IMR-90 (cell line): Measurements from ENCODE around the gene VAMP8. TPM values are rescaled to one million over a fixed set of nuclear protein-coding genes. Genes with fewer than 3 reads are reported as not detected.

ENCODE experiments used
- ATAC-seq: fragments of 200-7000 bp; cut with Tn5 transposase; 2 replicates; pipeline ENCODE4 v1.9.1; 2020; ENCODE audit warnings: low read depth, mild to moderate bottlenecking, moderate library complexity
- BruUV-seq: library from RNA; stranded (reverse); fragments of 400-500 nt; replicated peaks from 2 replicates; lab custom pipeline; 2021; lab: Mats Ljungman, UMichigan
- CTCF ChIA-PET: fragments of 300-600 bp; formaldehyde crosslinking; extraction: SDS; loops from one replicate; lab custom pipeline; 2021; ENCODE audit warnings: antibody characterized with exemption; lab: Yijun Ruan, JAX
- POLR2A ChIA-PET: fragments of 300-600 bp; sonication (Branson Sonifier 250); formaldehyde crosslinking; loops from one replicate; lab custom pipeline; 2022; ENCODE audit warnings: antibody characterized with exemption; ENCODE audit not compliant: unreplicated experiment; lab: Charles Lee
- DNase-seq: peaks from one replicate; pipeline ENCODE4 v3.0.0; 2013
- H2AFZ ChIP-seq: replicated peaks from 2 replicates; pipeline ENCODE3; 2013; ENCODE audit warnings: low read length, mild to moderate bottlenecking; ENCODE audit not compliant: poor library complexity
- H2AK5ac ChIP-seq: 2 replicates; pipeline ENCODE4 v1.6.1; 2013; ENCODE audit warnings: low read depth, low read length, inconsistent platforms
- H2AK9ac ChIP-seq: replicated peaks from 2 replicates; pipeline ENCODE3; 2013; ENCODE audit warnings: mild to moderate bottlenecking, low read depth, low read length, moderate library complexity; ENCODE audit not compliant: poor library complexity
- H2BK120ac ChIP-seq: 2 replicates; pipeline ENCODE4 v1.6.1; 2013; ENCODE audit warnings: low read depth, low read length, inconsistent platforms
- H2BK15ac ChIP-seq: 3 replicates; pipeline ENCODE4 v1.6.1; 2013; ENCODE audit warnings: low read depth, low read length, inconsistent platforms
- H2BK20ac ChIP-seq: 2 replicates; pipeline ENCODE4 v1.6.1; 2013; ENCODE audit warnings: low read depth, mild to moderate bottlenecking, inconsistent platforms, low read length, moderate library complexity
- H2BK5ac ChIP-seq: 2 replicates; pipeline ENCODE4 v1.6.1; 2013; ENCODE audit warnings: mild to moderate bottlenecking, low read depth, low read length, inconsistent platforms; ENCODE audit not compliant: poor library complexity, severe bottlenecking
- H3K14ac ChIP-seq: replicated peaks from 2 replicates; pipeline ENCODE4 v1.6.1; 2013; ENCODE audit warnings: low read depth, low read length, inconsistent platforms
- H3K18ac ChIP-seq: 2 replicates; pipeline ENCODE4 v1.6.1; 2013; ENCODE audit warnings: low read depth, low read length, control low read depth
- H3K23ac ChIP-seq: 2 replicates; pipeline ENCODE4 v1.6.1; 2013; ENCODE audit warnings: low read depth, low read length, inconsistent platforms
- H3K27ac ChIP-seq: 2 replicates; pipeline ENCODE4 v1.5.1; 2013; ENCODE audit warnings: mild to moderate bottlenecking, control low read depth, low read length; ENCODE audit not compliant: insufficient read depth
- H3K27me3 ChIP-seq: 2 replicates; pipeline ENCODE4 v1.6.1; 2013; ENCODE audit warnings: low read length; ENCODE audit not compliant: control insufficient read depth, insufficient read depth
- H3K36me3 ChIP-seq: 2 replicates; pipeline ENCODE4 v1.6.1; 2013; ENCODE audit warnings: low read length, mixed read lengths; ENCODE audit not compliant: control insufficient read depth, insufficient read depth
- H3K4ac ChIP-seq: 2 replicates; pipeline ENCODE4 v1.6.1; 2013; ENCODE audit warnings: low read depth, low read length, inconsistent platforms
- H3K4me1 ChIP-seq: 2 replicates; pipeline ENCODE4 v1.6.1; 2013; ENCODE audit warnings: low read length, mixed read lengths; ENCODE audit not compliant: control insufficient read depth, insufficient read depth
- H3K4me2 ChIP-seq: 2 replicates; pipeline ENCODE4 v1.6.1; 2013; ENCODE audit warnings: low read depth, mild to moderate bottlenecking, control low read depth, low read length, moderate library complexity
- H3K4me3 ChIP-seq: 2 replicates; pipeline ENCODE4 v1.5.1; 2013; ENCODE audit warnings: low read depth, mild to moderate bottlenecking, control low read depth, low read length, moderate library complexity; ENCODE audit not compliant: insufficient read depth
- H3K56ac ChIP-seq: 2 replicates; pipeline ENCODE4 v1.6.1; 2013; ENCODE audit warnings: low read length, inconsistent platforms; ENCODE audit not compliant: insufficient read depth; ENCODE audit errors: extremely low read depth
- H3K79me1 ChIP-seq, 2 experiments: 2 replicates each; pipeline ENCODE4 v1.6.1; 2013; ENCODE audit warnings: low read length in 2 of 2, inconsistent platforms in 1 of 2, low read depth in 1 of 2
- H3K9ac ChIP-seq: 2 replicates; pipeline ENCODE4 v1.6.1; 2013; ENCODE audit warnings: low read depth, low read length, control low read depth
- H3K9me1 ChIP-seq: 2 replicates; pipeline ENCODE4 v1.6.1; 2013; ENCODE audit warnings: low read length, inconsistent platforms; ENCODE audit not compliant: insufficient read depth
- H3K9me3 ChIP-seq: 2 replicates; pipeline ENCODE4 v1.6.1; 2013; ENCODE audit warnings: low read length; ENCODE audit not compliant: control insufficient read depth, insufficient read depth
- H4K20me1 ChIP-seq: 2 replicates; pipeline ENCODE4 v1.6.1; 2013; ENCODE audit warnings: low read length, inconsistent platforms; ENCODE audit not compliant: insufficient read depth
- H4K5ac ChIP-seq: 2 replicates; pipeline ENCODE4 v1.6.1; 2013; ENCODE audit warnings: mild to moderate bottlenecking, low read depth, low read length, control low read depth
- H4K8ac ChIP-seq, 2 experiments: 2 replicates each; pipeline ENCODE4 v1.6.1; 2013; ENCODE audit warnings: low read depth in 2 of 2, low read length in 2 of 2, control low read depth in 1 of 2, inconsistent platforms in 1 of 2
- H4K91ac ChIP-seq: 2 replicates; pipeline ENCODE4 v1.6.1; 2013; ENCODE audit warnings: low read depth, low read length, inconsistent platforms; ENCODE audit not compliant: insufficient read depth
- CEBPB ChIP-seq: IDR thresholded peaks from 2 replicates; pipeline ENCODE4 v1.6.1; 2012; ENCODE audit warnings: low read depth, low read length, improper control_type of control experiment
- CHD1 ChIP-seq: IDR thresholded peaks from 2 replicates; pipeline ENCODE4 v1.6.1; 2012; ENCODE audit warnings: low read depth, low read length, improper control_type of control experiment
- FOS ChIP-seq: fragments of 150-350 bp; IDR thresholded peaks from 2 replicates; pipeline ENCODE4 v1.6.1; 2016; ENCODE audit warnings: low read depth, low read length
- MAZ ChIP-seq: IDR thresholded peaks from 2 replicates; pipeline ENCODE4 v1.6.1; 2012; ENCODE audit warnings: low read depth, mild to moderate bottlenecking, low read length, improper control_type of control experiment, moderate library complexity, borderline replicate concordance
- MXI1 ChIP-seq: IDR thresholded peaks from 2 replicates; pipeline ENCODE4 v1.6.1; 2012; ENCODE audit warnings: low read depth, mild to moderate bottlenecking, low read length, moderate library complexity, borderline replicate concordance
- NFE2L2 ChIP-seq: fragments of 150-350 bp; IDR thresholded peaks from 2 replicates; pipeline ENCODE4 v1.6.1; 2016; ENCODE audit warnings: low read depth, mild to moderate bottlenecking, low read length
- POLR2A ChIP-seq: IDR thresholded peaks from 2 replicates; pipeline ENCODE4 v1.6.1; 2012; ENCODE audit warnings: mild to moderate bottlenecking, low read depth, low read length
- RAD21 ChIP-seq: IDR thresholded peaks from 2 replicates; pipeline ENCODE4 v1.6.1; 2012; ENCODE audit warnings: low read length, improper control_type of control experiment
- RCOR1 ChIP-seq: IDR thresholded peaks from 2 replicates; pipeline ENCODE4 v1.6.1; 2012; ENCODE audit warnings: mild to moderate bottlenecking, low read length, improper control_type of control experiment; ENCODE audit not compliant: insufficient replicate concordance
- RFX5 ChIP-seq: IDR thresholded peaks from 2 replicates; pipeline ENCODE4 v1.8.0; 2012; ENCODE audit warnings: low read depth, mild to moderate bottlenecking, low read length, moderate library complexity
- WGBS, 2 experiments: methylation state at CpG; one replicate each; pipeline versions ENCODE4 v1.1.5 to v1.1.7; 2013; ENCODE audit warnings: missing lambda C conversion rate in 2 of 2; ENCODE audit not compliant: insufficient read length in 1 of 2; ENCODE audit errors: extremely low coverage in 2 of 2; 5-methylcytosine and 5-hydroxymethylcytosine counted together
- dilution Hi-C: fragments of 300-500 bp; cut with HindIII; formaldehyde crosslinking; loops from one replicate; pipeline ENCODE4 v1.14.3; 2018; ENCODE audit warnings: low sequenced_read_pairs; ENCODE audit not compliant: unreplicated experiment
- in situ Hi-C: fragments of 300-500 bp; cut with MboI; formaldehyde crosslinking; loops from 3 replicates; pipeline ENCODE4 v1.14.3; 2019; ENCODE audit warnings: low sequenced_read_pairs, inconsistent platforms, mixed read lengths
- intact Hi-C: fragments of 100-400 bp; cut with micrococcal nuclease; formaldehyde crosslinking; loops from 2 replicates; pipeline ENCODE4 v1.10.0; 2022
- polyA plus RNA-seq, 3 experiments: library from polyadenylated mRNA; depleted of rRNA; stranded (reverse); fragments of >200 nt; gene quantifications; 2 replicates each; pipeline ENCODE4 v1.2.3, GENCODE V29; 2012; ENCODE audit warnings: low replicate concordance in 1 of 3
- total RNA-seq: library from RNA; depleted of rRNA; stranded (reverse); fragments of >200 nt; gene quantifications from 2 replicates; pipeline ENCODE4 v1.2.3, GENCODE V29; 2012
- TF ChIP-seq, protein P1 (sequence below): conservative IDR thresholded peaks from 2 replicates; pipeline ENCODE4 v1.5.1; 2012; ENCODE audit warnings: mild to moderate bottlenecking, low read depth, low read length, improper control_type of control experiment

The VAMP8 gene
- total and polyA plus RNA-seq, 2 of the 4 experiments (the other 2 are of a cell fraction): 0.90 to 1.9 TPM

DNA sequence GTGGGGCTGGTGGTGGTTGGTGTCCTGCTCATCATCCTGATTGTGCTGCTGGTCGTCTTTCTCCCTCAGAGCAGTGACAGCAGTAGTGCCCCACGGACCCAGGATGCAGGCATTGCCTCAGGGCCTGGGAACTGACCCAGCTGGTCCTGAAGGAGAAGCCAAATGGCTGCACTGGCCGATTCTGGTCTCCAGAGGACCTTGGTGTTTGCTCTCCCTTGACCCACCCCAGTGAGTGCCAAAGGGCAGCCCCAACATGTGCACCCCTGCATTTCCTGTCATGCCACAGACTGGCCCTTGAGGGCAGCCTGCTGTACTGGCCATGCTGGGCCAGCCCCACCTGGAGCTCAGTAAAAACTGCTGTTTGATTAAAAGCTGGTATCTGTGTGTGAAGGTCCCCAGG lies 15.6 kb downstream of the VAMP8 start:
- no peak overlapping the region for H3K56ac ChIP-seq
- H3K14ac ChIP-seq: no peak overlapping the region
- H3K36me3 ChIP-seq: peaks cover 13% of the 10 kb centered on the region
- no peak overlapping the region for H2BK20ac ChIP-seq
- 62% methylated on average over 3 of the region's 3 CpGs; no CpG with 5 or more reads in 1 of the 2 experiments for WGBS, 2 experiments
- H2AK5ac ChIP-seq: peak overlapping the region; percentile 43; the same call in 1 of the 2 replicates
- in situ Hi-C loops: no loop called here
- no peak overlapping the region for H2AFZ ChIP-seq
- H2BK5ac ChIP-seq: no peak overlapping the region
- H3K27ac ChIP-seq: no peak overlapping the region
- peaks cover 34% of the 10 kb centered on the region for H3K9me1 ChIP-seq
- H3K9me3 ChIP-seq: no peaks in the 10 kb centered on the region
- H3K9ac ChIP-seq: no peak overlapping the region
- peaks cover 26% of the 10 kb centered on the region for H3K4me1 ChIP-seq
- H4K91ac ChIP-seq: no peak overlapping the region
- ChIA-PET CTCF (no interaction called here), POLR2A (no interaction called here)
- H3K27me3 ChIP-seq: no peaks in the 10 kb centered on the region
- H4K5ac ChIP-seq: no peak overlapping the region
- dilution Hi-C loops: no loop called here
- H4K20me1 ChIP-seq: peaks cover 23% of the 10 kb centered on the region
- TF ChIP-seq MXI1: no peak
- no peak for TF ChIP-seq NFE2L2
- TF ChIP-seq RFX5: no peak
- no peak for TF ChIP-seq RAD21
- TF ChIP-seq, protein P1, sequence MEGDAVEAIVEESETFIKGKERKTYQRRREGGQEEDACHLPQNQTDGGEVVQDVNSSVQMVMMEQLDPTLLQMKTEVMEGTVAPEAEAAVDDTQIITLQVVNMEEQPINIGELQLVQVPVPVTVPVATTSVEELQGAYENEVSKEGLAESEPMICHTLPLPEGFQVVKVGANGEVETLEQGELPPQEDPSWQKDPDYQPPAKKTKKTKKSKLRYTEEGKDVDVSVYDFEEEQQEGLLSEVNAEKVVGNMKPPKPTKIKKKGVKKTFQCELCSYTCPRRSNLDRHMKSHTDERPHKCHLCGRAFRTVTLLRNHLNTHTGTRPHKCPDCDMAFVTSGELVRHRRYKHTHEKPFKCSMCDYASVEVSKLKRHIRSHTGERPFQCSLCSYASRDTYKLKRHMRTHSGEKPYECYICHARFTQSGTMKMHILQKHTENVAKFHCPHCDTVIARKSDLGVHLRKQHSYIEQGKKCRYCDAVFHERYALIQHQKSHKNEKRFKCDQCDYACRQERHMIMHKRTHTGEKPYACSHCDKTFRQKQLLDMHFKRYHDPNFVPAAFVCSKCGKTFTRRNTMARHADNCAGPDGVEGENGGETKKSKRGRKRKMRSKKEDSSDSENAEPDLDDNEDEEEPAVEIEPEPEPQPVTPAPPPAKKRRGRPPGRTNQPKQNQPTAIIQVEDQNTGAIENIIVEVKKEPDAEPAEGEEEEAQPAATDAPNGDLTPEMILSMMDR: no peak
- no peak for TF ChIP-seq MAZ
- no peak for TF ChIP-seq FOS
- TF ChIP-seq CHD1: no peak
- no peak for TF ChIP-seq CEBPB
- no peak for TF ChIP-seq RCOR1
- no peak for TF ChIP-seq POLR2A
- H3K18ac ChIP-seq: no peak overlapping the region
- no peak for DNase-seq
- no peak overlapping the region for H3K23ac ChIP-seq
- H3K4me2 ChIP-seq: no peak overlapping the region
- no peak overlapping the region for H2AK9ac ChIP-seq
- no peak overlapping the region for H3K4me3 ChIP-seq
- no peak overlapping the region for H3K4ac ChIP-seq
- H4K8ac ChIP-seq: no peak overlapping the region
- no peak overlapping the region for H2BK15ac ChIP-seq
- peaks cover 42 to 77% of the 10 kb centered on the region in 2 experiments for H3K79me1 ChIP-seq
- H2BK120ac ChIP-seq: no peak overlapping the region
- intact Hi-C loops: no loop called here
- no peak for ATAC-seq
- no TSS peak for BruUV-seq
